Nephron progenitor cell (in vitro differentiated cells): ENCODE measurements around the gene NPBWR2.

Experiments
- DNase-seq: peaks from one replicate; pipeline ENCODE4 v3.0.0; 2021
- H3K27ac Mint-ChIP-seq: 2 replicates; pipeline ENCODE4 v1.8.0; 2021; ENCODE audit warnings: mild to moderate bottlenecking, moderate library complexity, mixed read lengths
- H3K27me3 Mint-ChIP-seq: 2 replicates; pipeline ENCODE4 v1.8.0; 2021; ENCODE audit warnings: mild to moderate bottlenecking, low read depth, mixed read lengths; ENCODE audit not compliant: poor library complexity
- H3K36me3 Mint-ChIP-seq: 2 replicates; pipeline ENCODE4 v1.8.0; 2021; ENCODE audit warnings: low read depth, mixed read lengths
- H3K4me1 Mint-ChIP-seq: 2 replicates; pipeline ENCODE4 v1.8.0; 2021; ENCODE audit warnings: mixed read lengths
- H3K4me3 Mint-ChIP-seq: 2 replicates; pipeline ENCODE4 v1.8.0; 2021; ENCODE audit warnings: mild to moderate bottlenecking, moderate library complexity, mixed read lengths
- H3K9me3 Mint-ChIP-seq: 2 replicates; pipeline ENCODE4 v1.8.0; 2021; ENCODE audit warnings: mild to moderate bottlenecking, moderate library complexity, mixed read lengths
- CTCF ChIP-seq: fragments of 200-600 bp; sonication (generic); IDR thresholded peaks from 2 replicates; pipeline ENCODE4 v1.5.0; 2021; ENCODE audit warnings: antibody characterized with exemption

NPBWR2 gene

GRCh38 chr20:64098471-64099013 is 8.8 kb downstream of the NPBWR2 start:
- H3K27ac Mint-ChIP-seq: no peak overlapping the region
- H3K9me3 Mint-ChIP-seq: peaks cover 6% of the 10 kb centered on the region
- H3K4me1 Mint-ChIP-seq: peaks cover 10% of the 10 kb centered on the region
- no peak overlapping the region for H3K4me3 Mint-ChIP-seq
- H3K36me3 Mint-ChIP-seq: peaks cover 6% of the 10 kb centered on the region
- no peak for DNase-seq
- H3K27me3 Mint-ChIP-seq: peaks cover 39% of the 10 kb centered on the region
- TF ChIP-seq CTCF: no peak

DNA sequence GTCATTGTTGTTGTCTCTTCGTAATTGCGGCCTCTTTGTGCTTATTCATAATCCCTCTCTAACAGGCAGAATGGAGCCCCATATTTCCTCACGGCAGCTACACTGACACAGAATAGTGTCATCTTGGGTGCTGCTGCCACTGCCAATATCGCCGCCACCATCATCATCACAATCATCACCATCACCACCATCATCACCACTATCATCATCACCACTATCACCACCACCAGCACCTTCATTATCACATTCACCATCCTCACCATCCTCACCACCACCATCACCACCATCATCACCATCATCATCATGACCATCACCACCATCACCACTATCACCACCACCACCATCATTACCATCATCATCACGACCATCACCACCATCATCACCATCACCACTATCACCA is 10.8 kb downstream of the NPBWR2 start:
- no peak overlapping the region for H3K4me3 Mint-ChIP-seq
- DNase-seq: no peak
- H3K27me3 Mint-ChIP-seq: peaks cover 35% of the 10 kb centered on the region
- peaks cover 6% of the 10 kb centered on the region for H3K9me3 Mint-ChIP-seq
- H3K36me3 Mint-ChIP-seq: peaks cover 6% of the 10 kb centered on the region
- peaks cover 6% of the 10 kb centered on the region for H3K4me1 Mint-ChIP-seq
- no peak for TF ChIP-seq CTCF
- H3K27ac Mint-ChIP-seq: no peak overlapping the region

DNA sequence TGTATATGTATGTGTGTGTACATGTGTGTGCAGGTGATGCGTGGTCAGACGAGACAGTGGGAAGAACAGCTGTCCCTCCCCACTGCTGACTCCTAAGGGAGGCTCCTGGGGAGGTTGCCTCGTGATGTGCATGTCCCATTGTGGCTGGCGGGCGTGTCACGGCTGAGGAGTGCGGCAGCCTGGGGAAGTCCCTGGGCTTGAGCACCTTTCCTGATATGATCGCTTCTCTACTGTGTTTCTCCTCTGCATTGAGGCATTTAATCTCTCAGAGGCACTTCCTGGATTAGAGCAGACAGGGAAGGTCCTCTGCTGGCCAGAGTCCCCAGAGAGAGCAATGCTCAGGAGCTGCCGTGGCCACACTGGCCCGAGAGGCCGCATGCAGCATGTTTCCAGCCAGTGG is 11.4 kb downstream of the NPBWR2 start:
- Mint-ChIP-seq H3K9me3 (peaks cover 6% of the 10 kb centered on the region), H3K36me3 (peaks cover 6% of the 10 kb centered on the region), H3K27me3 (peaks cover 32% of the 10 kb centered on the region), H3K4me3 (no peak overlapping the region), H3K27ac (no peak overlapping the region), H3K4me1 (peaks cover 6% of the 10 kb centered on the region)
- no peak for DNase-seq
- no peak for TF ChIP-seq CTCF

GRCh38 chr20:64095455-64095854 is 11.9 kb downstream of the NPBWR2 start:
- H3K4me3 Mint-ChIP-seq: no peak overlapping the region
- TF ChIP-seq CTCF: no peak
- H3K27ac Mint-ChIP-seq: no peak overlapping the region
- H3K4me1 Mint-ChIP-seq: peaks cover 6% of the 10 kb centered on the region
- H3K9me3 Mint-ChIP-seq: peaks cover 6% of the 10 kb centered on the region
- H3K36me3 Mint-ChIP-seq: peaks cover 6% of the 10 kb centered on the region
- H3K27me3 Mint-ChIP-seq: peaks cover 27% of the 10 kb centered on the region
- DNase-seq: no peak

- peaks cover 6% of the 10 kb centered on the region for H3K4me1 Mint-ChIP-seq
- TF ChIP-seq CTCF: no peak
- H3K4me3 Mint-ChIP-seq: no peak overlapping the region
- peaks cover 11% of the 10 kb centered on the region for H3K9me3 Mint-ChIP-seq
- H3K27me3 Mint-ChIP-seq: peaks cover 46% of the 10 kb centered on the region
- H3K36me3 Mint-ChIP-seq: peaks cover 6% of the 10 kb centered on the region
- H3K27ac Mint-ChIP-seq: no peak overlapping the region
- no peak for DNase-seq
These were observed 14.3 kb downstream of the NPBWR2 start for GRCh38 chr20:64093013-64093503.
